SK-N-MC (cell line): ENCODE data around the gene MARK3.

Experiments used
- DNase-seq: peaks from one replicate; pipeline ENCODE4 v3.0.0-alpha.2; 2011; ENCODE audit warnings: low read depth, low spot score
- H3K27ac ChIP-seq: fragments of 200-600 bp; sonication (generic); 2 replicates; pipeline ENCODE4 v1.5.1; 2016; ENCODE audit warnings: mixed run types
- H3K36me3 ChIP-seq: fragments of 200-600 bp; sonication (generic); 2 replicates; pipeline ENCODE4 v1.6.1; 2017; ENCODE audit warnings: antibody characterized with exemption, low read length, mixed read lengths; ENCODE audit not compliant: insufficient read depth
- H3K4me3 ChIP-seq: fragments of 200-600 bp; sonication (generic); 2 replicates; pipeline ENCODE4 v1.5.1; 2016
- H3K9ac ChIP-seq: fragments of 200-600 bp; sonication (generic); 2 replicates; pipeline ENCODE4 v1.8.0; 2017; ENCODE audit warnings: mixed run types, mixed read lengths; ENCODE audit not compliant: insufficient read length
- H3K9me3 ChIP-seq: fragments of 200-600 bp; sonication (generic); 2 replicates; pipeline ENCODE4 v1.6.1; 2017; ENCODE audit warnings: low read depth, mild to moderate bottlenecking, antibody characterized with exemption, low read length, moderate library complexity, mixed read lengths
- EZH2 ChIP-seq: fragments of 200-600 bp; sonication (generic); IDR thresholded peaks from one replicate; pipeline ENCODE4 v1.6.1; 2017; ENCODE audit warnings: antibody characterized with exemption
- FOXP2 ChIP-seq: optimal IDR thresholded peaks from 2 replicates; pipeline ENCODE3; 2011; ENCODE audit warnings: mild to moderate bottlenecking, moderate library complexity; ENCODE audit not compliant: insufficient read depth; ENCODE audit errors: extremely low read length, control extremely low read depth
- POLR2AphosphoS5 ChIP-seq: IDR thresholded peaks from 2 replicates; pipeline ENCODE4 v1.6.1; 2012; ENCODE audit warnings: mild to moderate bottlenecking, low read depth, low read length, borderline replicate concordance

MARK3 gene

GRCh38 chr14:103398427-103399195 lies 13.4 kb downstream of the MARK3 start:
- H3K27ac ChIP-seq, result peak overlapping the region; percentile 39
- TF ChIP-seq FOXP2 (no peak), POLR2AphosphoS5 (no peak), EZH2 (no peak)
- H3K9ac ChIP-seq, result no peak overlapping the region
- no peak overlapping the region for H3K4me3 ChIP-seq
- no peak for DNase-seq
- no peaks in the 10 kb centered on the region for H3K9me3 ChIP-seq
- no peaks in the 10 kb centered on the region for H3K36me3 ChIP-seq

DNA sequence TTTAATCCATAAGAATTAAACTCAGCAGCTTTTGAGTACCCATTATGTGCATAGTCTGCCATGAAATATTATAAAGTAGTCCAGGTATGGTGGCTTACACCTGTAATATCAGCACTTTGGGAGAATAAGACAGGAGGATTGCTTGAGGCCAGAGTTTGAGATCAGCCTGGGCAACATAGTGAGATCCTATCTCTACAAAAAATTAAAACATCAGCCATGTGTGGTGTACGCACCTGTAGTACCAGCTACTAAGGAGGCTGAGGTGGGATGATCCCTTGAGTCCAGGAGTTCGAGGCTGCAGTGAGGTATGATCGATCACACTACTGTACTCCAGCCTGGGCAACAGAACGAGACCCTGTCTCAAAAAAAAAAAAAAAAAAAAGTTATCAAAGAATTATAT lies 15.3 kb downstream of the MARK3 start:
- Histone ChIP-seq H3K4me3 (no peak overlapping the region), H3K9me3 (no peaks in the 10 kb centered on the region), H3K27ac (no peak overlapping the region; the same call in 1 of the 2 replicates), H3K36me3 (peaks cover 12% of the 10 kb centered on the region), H3K9ac (no peak overlapping the region)
- no peak for DNase-seq
- TF ChIP-seq EZH2 (no peak), FOXP2 (no peak), POLR2AphosphoS5 (no peak)

GRCh38 chr14:103401223-103402214 lies 16.3 kb downstream of the MARK3 start:
- TF ChIP-seq POLR2AphosphoS5 (no peak), FOXP2 (no peak), EZH2 (no peak)
- DNase-seq, result no peak
- H3K4me3 ChIP-seq, result no peak overlapping the region
- peak overlapping the region; percentile 38 for H3K27ac ChIP-seq
- peaks cover 18% of the 10 kb centered on the region for H3K36me3 ChIP-seq
- no peak overlapping the region for H3K9ac ChIP-seq
- H3K9me3 ChIP-seq, result no peaks in the 10 kb centered on the region

GRCh38 chr14:103402695-103403094 lies 17.5 kb downstream of the MARK3 start:
- TF ChIP-seq POLR2AphosphoS5 (no peak), FOXP2 (no peak), EZH2 (no peak)
- DNase-seq, result no peak

GRCh38 chr14:103404032-103404918 lies 19.1 kb downstream of the MARK3 start:
- H3K9ac ChIP-seq, result peak overlapping the region; percentile 21
- H3K36me3 ChIP-seq, result peaks cover 37% of the 10 kb centered on the region
- no peak overlapping the region for H3K4me3 ChIP-seq
- H3K27ac ChIP-seq, result peak overlapping the region; percentile 82
- DNase-seq, result no peak
- TF ChIP-seq POLR2AphosphoS5 (no peak), EZH2 (no peak), FOXP2 (no peak)
- no peaks in the 10 kb centered on the region for H3K9me3 ChIP-seq

More at GRCh38 chr14:103402695-103403094, 17.5 kb downstream of the MARK3 start:
- H3K27ac ChIP-seq, result peak overlapping the region; percentile 44; the same call in 1 of the 2 replicates
- H3K36me3 ChIP-seq, result peaks cover 25% of the 10 kb centered on the region
- H3K9ac ChIP-seq, result no peak overlapping the region
- H3K4me3 ChIP-seq, result 0 out of 2 replicates have a peak overlapping the region, but pooled peaks have one; percentile 4
- no peaks in the 10 kb centered on the region for H3K9me3 ChIP-seq

DNA sequence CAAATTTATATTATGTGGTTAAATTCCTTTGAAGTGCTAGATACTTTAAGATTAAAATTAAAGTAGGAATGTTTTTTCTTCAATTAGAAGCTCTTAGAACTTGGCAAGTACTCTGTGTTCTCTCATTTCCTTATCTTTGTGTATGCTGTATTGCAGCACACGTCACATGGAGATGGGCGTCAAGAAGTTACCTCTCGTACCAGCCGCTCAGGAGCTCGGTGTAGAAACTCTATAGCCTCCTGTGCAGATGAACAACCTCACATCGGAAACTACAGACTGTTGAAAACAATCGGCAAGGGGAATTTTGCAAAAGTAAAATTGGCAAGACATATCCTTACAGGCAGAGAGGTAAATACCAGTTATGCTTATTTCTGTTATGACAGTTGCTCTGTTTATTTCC lies 19.7 kb downstream of the MARK3 start:
- no peak overlapping the region for H3K9ac ChIP-seq
- no peaks in the 10 kb centered on the region for H3K9me3 ChIP-seq
- TF ChIP-seq POLR2AphosphoS5 (no peak), FOXP2 (no peak), EZH2 (no peak)
- H3K27ac ChIP-seq, result peak overlapping the region; percentile 82
- no peak overlapping the region for H3K4me3 ChIP-seq
- peaks cover 42% of the 10 kb centered on the region for H3K36me3 ChIP-seq
- no peak for DNase-seq

DNA sequence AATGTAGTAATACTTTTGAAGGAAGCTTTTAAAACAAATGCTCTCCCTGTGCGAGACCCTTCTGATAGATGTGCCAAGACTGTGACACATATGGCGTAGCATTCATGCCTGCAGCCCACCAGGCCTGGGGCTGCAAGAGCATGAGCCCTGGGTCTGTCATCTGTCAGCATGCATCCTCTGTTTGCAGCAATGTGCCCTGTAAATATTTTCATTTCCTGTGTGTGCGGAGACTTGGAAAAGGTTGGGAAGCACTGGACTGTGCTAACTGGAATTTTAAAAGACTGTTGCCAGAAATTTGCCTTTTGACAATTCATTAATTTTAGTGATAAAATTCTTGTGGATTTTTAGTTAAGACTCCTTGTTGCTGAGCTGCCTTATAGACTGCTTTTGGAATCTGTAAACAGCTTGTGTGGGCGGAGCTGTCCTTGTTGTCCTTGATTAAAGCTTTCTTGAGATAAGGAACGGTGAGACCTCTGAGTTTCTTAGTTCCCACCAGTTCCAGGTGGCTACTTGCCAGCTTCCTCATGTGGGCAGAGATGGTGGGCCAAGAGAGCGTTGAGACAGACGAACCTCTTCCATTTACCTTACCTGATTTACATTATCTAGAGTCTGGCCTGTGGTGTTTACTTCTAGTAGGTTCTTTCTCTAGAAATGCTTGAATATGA lies 23.4 kb downstream of the MARK3 start:
- Histone ChIP-seq H3K4me3 (no peak overlapping the region), H3K27ac (peak overlapping the region; percentile 72), H3K36me3 (peaks cover 71% of the 10 kb centered on the region), H3K9ac (no peak overlapping the region), H3K9me3 (no peaks in the 10 kb centered on the region)
- TF ChIP-seq FOXP2 (no peak), POLR2AphosphoS5 (no peak), EZH2 (no peak)
- no peak for DNase-seq
